HUES64 (cell line): ENCODE results near the gene CASK. TPM values are rescaled to one million over a fixed set of nuclear protein-coding genes. Genes with fewer than 3 reads are reported as not detected.

Experiments used
- H3K27ac ChIP-seq: 2 replicates; pipeline ENCODE4 v1.7.0; 2013; ENCODE audit warnings: low read depth, low read length, inconsistent platforms
- H3K27me3 ChIP-seq: 2 replicates; pipeline ENCODE4 v1.6.1; 2013; ENCODE audit warnings: mild to moderate bottlenecking, low read length; ENCODE audit not compliant: insufficient read depth
- H3K36me3 ChIP-seq: 2 replicates; pipeline ENCODE4 v1.6.1; 2013; ENCODE audit warnings: mild to moderate bottlenecking, low read length; ENCODE audit not compliant: insufficient read depth
- H3K4me1 ChIP-seq: 2 replicates; pipeline ENCODE4 v1.6.1; 2013; ENCODE audit warnings: mild to moderate bottlenecking, low read length, moderate library complexity; ENCODE audit not compliant: insufficient read depth
- H3K4me3 ChIP-seq: 2 replicates; pipeline ENCODE4 v1.5.1; 2013; ENCODE audit warnings: mild to moderate bottlenecking, low read length, moderate library complexity
- H3K9ac ChIP-seq: 2 replicates; pipeline ENCODE4 v1.6.1; 2013; ENCODE audit warnings: mild to moderate bottlenecking, low read depth, low read length
- H3K9me3 ChIP-seq: 2 replicates; pipeline ENCODE4 v1.6.1; 2013; ENCODE audit warnings: low read depth, low read length; ENCODE audit not compliant: insufficient read depth
- WGBS: fragments of 150-250, 120-280 bp; methylation state at CpG from one replicate; pipeline ENCODE4 v1.1.7; 2013; ENCODE audit warnings: missing lambda C conversion rate; 5-methylcytosine and 5-hydroxymethylcytosine counted together
- polyA plus RNA-seq, 2 experiments: library from polyadenylated mRNA; stranded (reverse); fragments of 50-300 nt; gene quantifications; one replicate each; pipeline ENCODE4 v1.2.3, GENCODE V29; 2013

CASK gene
- 28.2 TPM for polyA plus RNA-seq (2013, experiment 1 of 2)
- 30.6 TPM for polyA plus RNA-seq (2013, experiment 2 of 2)

DNA sequence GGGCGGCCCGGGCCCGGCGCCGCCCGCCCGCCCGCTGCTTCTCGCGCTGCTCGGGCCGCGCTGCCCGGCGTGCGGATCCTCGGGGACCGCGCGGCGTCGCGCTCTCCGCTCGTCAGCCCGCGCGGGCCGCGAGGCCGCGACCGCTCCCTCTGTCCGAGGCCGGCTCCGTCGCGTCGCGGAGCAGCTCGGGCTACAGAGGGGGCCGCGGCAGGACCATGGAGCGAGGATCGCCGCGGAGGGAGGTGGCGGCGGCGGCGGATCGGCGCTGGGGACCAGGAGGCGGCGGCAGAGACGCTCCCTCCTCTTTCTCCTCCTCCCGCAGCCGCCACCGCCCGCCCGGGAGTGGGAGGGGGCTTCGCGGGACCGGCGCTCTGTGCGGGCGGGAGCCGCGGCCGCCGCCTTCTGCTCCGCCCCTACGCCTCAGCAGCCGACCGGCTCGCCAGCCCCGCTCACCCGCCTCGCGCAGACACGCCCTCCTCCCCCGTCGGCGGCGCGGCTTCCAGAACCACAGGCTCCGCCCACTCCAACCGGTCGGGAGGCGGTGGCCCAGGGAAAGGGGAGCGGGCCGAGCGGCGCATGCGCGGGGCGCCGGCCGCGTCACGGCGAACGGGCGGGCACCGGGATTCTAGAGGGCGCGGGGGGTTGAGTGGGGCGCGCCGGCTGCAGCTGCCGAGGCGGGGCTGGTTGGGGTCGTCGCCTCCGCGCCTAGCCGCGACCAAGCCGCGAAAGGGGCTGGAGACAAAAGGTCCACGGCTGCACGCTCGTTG lies at the start of gene CASK:
Gene CASK (minus strand): TSS at position 344 of the 767 bp plus-strand sequence. CDS start 566 bp downstream, outside the sequence.
- peak within 1 kb of the TSS; percentile 65; the same call in 1 of the 2 replicates for H3K27ac ChIP-seq
- H3K9me3 ChIP-seq: no peaks in the 10 kb centered on the region
- no peaks in the 10 kb centered on the region for H3K27me3 ChIP-seq
- peak within 1 kb of the TSS; percentile 90 for H3K4me3 ChIP-seq
- peak within 1 kb of the TSS; percentile 79 for H3K9ac ChIP-seq
- H3K4me1 ChIP-seq: peaks cover 8% of the 10 kb centered on the region
- WGBS: under 1% methylated on average over 112 of the region's 123 CpGs
- no peaks in the 10 kb centered on the region for H3K36me3 ChIP-seq

DNA sequence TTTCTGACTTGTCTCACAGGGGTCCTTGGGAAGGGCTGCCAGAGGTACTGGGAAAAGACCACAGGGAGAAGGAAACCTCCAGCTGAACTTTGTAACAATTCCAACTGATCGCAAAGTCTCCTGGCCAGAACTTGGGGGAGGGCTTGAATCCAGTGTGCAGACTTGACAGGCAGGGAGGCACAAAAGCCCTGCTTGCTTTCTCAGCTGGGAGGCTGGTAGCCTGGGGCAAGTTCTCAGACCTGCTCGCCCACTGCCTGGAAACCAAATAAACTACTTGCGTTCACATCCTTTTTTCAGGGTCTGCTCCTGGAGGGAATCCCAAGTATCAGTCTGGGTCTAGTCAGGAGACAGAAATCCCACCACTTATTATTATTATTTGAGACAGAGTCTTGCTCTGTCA lies 48.0 kb upstream of the CASK start:
- no peaks in the 10 kb centered on the region for H3K9me3 ChIP-seq
- H3K4me1 ChIP-seq: no peaks in the 10 kb centered on the region
- no peak overlapping the region for H3K9ac ChIP-seq
- WGBS: 62% methylated on average over 3 of the region's 3 CpGs
- H3K4me3 ChIP-seq: no peak overlapping the region
- H3K27ac ChIP-seq: no peak overlapping the region
- no peaks in the 10 kb centered on the region for H3K27me3 ChIP-seq
- no peaks in the 10 kb centered on the region for H3K36me3 ChIP-seq

DNA sequence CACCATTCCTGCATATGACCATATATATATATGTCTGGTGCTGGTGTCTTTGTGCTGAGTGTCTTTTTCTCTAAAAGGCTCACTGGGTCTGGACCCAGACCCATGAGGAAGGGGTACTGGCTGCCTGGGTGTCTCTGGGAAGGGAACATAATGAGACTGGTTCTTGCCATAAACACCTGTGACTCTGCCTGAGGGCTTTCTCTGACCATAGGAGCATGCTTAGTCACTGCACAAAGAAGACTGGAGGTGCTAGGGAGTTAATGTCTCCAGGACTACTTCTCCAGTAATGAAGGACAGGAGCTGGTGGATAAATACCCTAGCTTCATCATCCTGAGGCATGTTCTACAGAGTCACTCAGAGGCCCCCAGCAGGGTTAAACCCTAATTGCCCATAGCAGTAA lies 47.1 kb upstream of the CASK start:
- Histone ChIP-seq H3K4me3 (no peak overlapping the region), H3K36me3 (no peaks in the 10 kb centered on the region), H3K4me1 (no peaks in the 10 kb centered on the region), H3K27me3 (no peaks in the 10 kb centered on the region), H3K27ac (no peak overlapping the region), H3K9ac (no peak overlapping the region), H3K9me3 (no peaks in the 10 kb centered on the region)

DNA sequence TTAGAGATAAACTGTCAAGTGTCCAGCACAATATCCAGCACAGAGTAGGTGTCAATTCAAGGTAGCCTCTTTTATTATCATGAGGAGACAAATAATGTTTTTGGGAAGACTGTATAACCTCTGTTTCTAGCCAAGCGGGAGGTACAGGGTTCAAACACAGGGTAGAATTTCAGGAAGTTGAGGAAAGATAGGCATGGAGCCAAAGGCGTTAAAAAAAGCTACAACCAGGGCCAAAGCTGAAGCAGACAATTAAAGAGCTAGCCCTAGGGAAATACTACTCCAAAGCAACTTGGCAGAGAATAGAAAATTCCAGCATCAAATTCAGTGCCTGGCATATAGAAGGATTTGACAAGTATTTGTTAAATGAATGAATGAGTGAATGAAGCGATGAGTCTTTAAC lies 40.0 kb upstream of the CASK start:
- Histone ChIP-seq H3K9ac (no peak overlapping the region), H3K27ac (no peak overlapping the region), H3K36me3 (no peaks in the 10 kb centered on the region), H3K27me3 (no peaks in the 10 kb centered on the region), H3K9me3 (no peaks in the 10 kb centered on the region), H3K4me1 (no peaks in the 10 kb centered on the region), H3K4me3 (no peak overlapping the region)
- 94% methylated on average over 3 of the region's 3 CpGs for WGBS

DNA sequence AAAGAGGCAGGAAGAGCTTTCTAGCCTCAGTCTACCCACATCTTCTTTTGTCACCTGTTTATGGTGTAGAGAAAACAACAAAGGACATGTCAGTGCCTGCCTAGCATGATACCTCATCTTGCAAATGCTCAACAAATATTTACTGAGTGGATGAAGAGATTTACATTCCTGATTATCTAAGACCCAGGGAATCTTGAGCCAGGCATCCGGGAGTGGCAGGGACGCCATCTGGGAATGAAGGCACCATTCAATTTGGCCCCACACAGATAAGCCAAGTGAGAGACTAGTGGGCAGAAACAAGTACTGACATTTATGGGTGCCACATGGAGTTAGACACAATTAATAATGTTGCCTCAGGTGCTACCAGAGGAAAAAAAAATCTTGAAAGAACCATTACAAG lies 36.8 kb upstream of the CASK start:
- Histone ChIP-seq H3K4me3 (no peak overlapping the region), H3K27ac (no peak overlapping the region), H3K36me3 (no peaks in the 10 kb centered on the region), H3K27me3 (no peaks in the 10 kb centered on the region), H3K9me3 (no peaks in the 10 kb centered on the region), H3K4me1 (no peaks in the 10 kb centered on the region), H3K9ac (no peak overlapping the region)
- 86% methylated on average over 2 of the region's 2 CpGs for WGBS

- H3K4me3 ChIP-seq: no peak overlapping the region
- H3K4me1 ChIP-seq: no peaks in the 10 kb centered on the region
- H3K9me3 ChIP-seq: no peaks in the 10 kb centered on the region
- H3K27me3 ChIP-seq: no peaks in the 10 kb centered on the region
- no peak overlapping the region for H3K27ac ChIP-seq
- H3K9ac ChIP-seq: no peak overlapping the region
- H3K36me3 ChIP-seq: no peaks in the 10 kb centered on the region
These were observed 35.5 kb upstream of the CASK start for GRCh38 chrX:41958861-41959260.

DNA sequence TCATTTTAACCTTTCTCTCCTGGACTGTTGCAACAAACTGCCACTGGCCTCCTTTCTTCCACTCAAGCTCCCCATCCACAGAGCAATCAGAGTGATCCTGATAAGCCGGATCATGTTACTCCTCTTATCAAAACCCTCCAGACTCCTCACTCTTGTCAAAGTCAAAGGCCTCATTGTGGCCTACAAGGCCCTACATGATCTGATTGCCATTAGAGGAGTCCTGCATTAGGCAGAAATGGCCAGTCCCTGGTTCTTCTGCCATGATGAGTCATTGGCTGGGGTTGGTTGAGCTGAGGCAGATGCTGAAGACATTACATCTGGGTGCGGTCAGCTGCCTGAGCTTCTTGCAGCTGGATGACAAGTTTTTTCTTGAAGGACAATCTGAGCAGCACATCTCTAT lies 32.7 kb upstream of the CASK start:
- Histone ChIP-seq H3K27me3 (no peaks in the 10 kb centered on the region), H3K4me3 (no peak overlapping the region), H3K4me1 (no peaks in the 10 kb centered on the region), H3K36me3 (no peaks in the 10 kb centered on the region), H3K9ac (no peak overlapping the region), H3K9me3 (no peaks in the 10 kb centered on the region), H3K27ac (no peak overlapping the region)
- WGBS: 91% methylated on average over 2 of the region's 2 CpGs

DNA sequence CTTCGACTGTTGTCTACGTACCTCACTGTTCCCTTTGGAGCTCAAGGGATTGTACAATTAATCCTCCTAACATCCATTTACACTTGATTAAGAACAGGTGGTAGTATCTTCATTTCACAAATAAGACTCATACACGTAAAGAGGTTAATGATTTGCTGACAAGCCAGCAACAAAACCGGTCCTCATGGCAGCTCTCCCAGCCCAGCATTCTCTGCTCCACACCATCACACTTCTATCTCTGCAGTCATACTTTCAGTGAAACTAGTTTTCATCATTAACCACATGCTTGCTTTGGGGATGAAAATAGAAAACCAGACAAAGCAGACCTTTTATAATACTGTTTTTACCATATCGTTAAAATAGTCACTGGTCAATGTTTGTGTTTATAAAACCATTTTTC lies 28.7 kb upstream of the CASK start:
- H3K4me3 ChIP-seq: no peak overlapping the region
- no peak overlapping the region for H3K27ac ChIP-seq
- H3K27me3 ChIP-seq: no peaks in the 10 kb centered on the region
- no peaks in the 10 kb centered on the region for H3K9me3 ChIP-seq
- 95% methylated on average over 4 of the region's 5 CpGs for WGBS
- H3K9ac ChIP-seq: no peak overlapping the region
- H3K4me1 ChIP-seq: peaks cover 5% of the 10 kb centered on the region
- no peaks in the 10 kb centered on the region for H3K36me3 ChIP-seq

DNA sequence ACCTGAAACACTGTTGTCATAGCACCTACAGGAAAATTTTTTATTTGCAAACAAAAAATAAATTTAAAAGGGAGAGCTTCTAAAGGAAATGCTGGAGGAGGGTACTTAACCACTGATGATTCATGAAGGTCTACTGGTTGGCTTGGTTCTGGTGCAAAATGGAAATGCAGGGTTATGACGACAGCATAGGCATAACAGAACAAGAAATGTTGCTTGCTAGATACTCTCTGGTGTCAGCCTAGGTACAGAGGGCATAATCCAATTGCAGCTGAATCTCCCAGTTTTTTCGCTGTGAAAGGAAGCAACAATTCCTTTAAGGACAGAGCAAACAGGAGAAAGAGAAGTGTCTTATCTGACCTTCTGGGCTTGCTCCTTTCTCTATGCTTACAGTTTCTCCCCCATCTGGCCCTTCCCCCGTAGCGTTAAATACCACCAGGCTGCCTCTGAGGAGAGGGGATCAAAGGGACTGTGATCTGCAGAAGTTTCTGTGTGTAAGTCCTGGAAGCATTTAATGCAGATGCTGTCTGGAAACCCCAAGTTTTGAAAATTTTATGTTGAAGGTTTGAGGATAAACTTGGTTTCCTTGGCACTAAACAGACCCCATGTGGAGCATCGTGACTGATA lies 23.7 kb upstream of the CASK start:
- H3K4me3 ChIP-seq: no peak overlapping the region
- H3K27me3 ChIP-seq: no peaks in the 10 kb centered on the region
- H3K36me3 ChIP-seq: no peaks in the 10 kb centered on the region
- 61% methylated on average over 3 of the region's 5 CpGs for WGBS
- no peaks in the 10 kb centered on the region for H3K9me3 ChIP-seq
- no peak overlapping the region for H3K9ac ChIP-seq
- H3K4me1 ChIP-seq: peaks cover 19% of the 10 kb centered on the region
- H3K27ac ChIP-seq: peak overlapping the region; percentile 12; the same call in 1 of the 2 replicates

DNA sequence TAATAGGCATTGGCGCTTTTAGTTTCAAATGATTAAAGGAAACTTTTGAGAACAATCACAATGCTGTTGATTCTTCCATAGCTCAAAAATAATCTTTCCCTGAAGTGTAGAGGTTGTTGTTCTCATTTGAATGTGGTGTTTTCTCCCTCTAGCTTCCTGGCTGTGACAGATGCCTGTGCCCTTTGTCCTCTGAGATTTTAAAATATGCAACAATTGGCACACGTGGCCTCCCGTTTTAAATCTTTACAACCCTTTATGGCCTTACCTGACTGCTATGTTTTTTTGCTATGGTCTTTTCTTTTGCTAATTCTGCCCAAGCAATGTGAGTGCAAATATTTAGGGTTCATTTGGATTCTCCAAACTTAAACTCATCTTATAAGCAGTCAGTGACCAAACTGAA lies 22.9 kb upstream of the CASK start:
- Histone ChIP-seq H3K9me3 (no peaks in the 10 kb centered on the region), H3K36me3 (no peaks in the 10 kb centered on the region), H3K4me1 (peaks cover 19% of the 10 kb centered on the region), H3K9ac (peak overlapping the region; percentile 50), H3K4me3 (no peak overlapping the region), H3K27me3 (no peaks in the 10 kb centered on the region), H3K27ac (peak overlapping the region; percentile 35)
- 20% methylated on average over 2 of the region's 3 CpGs for WGBS

- Histone ChIP-seq H3K27ac (no peak overlapping the region), H3K9me3 (no peaks in the 10 kb centered on the region), H3K36me3 (no peaks in the 10 kb centered on the region), H3K4me3 (no peak overlapping the region), H3K9ac (no peak overlapping the region), H3K4me1 (no peaks in the 10 kb centered on the region), H3K27me3 (no peaks in the 10 kb centered on the region)
- 88% methylated on average over 3 of the region's 3 CpGs for WGBS
These were observed 12.5 kb upstream of the CASK start for GRCh38 chrX:41935832-41936231.
